CD4-positive, alpha-beta T cell treated with Interleukin-2 at 100 ng/mL for 4 hours (primary cell): Measurements from ENCODE around the gene WDR13.
"Not testable (repeated sequence)": the region's sequence is repeated elsewhere in the genome, so short reads cannot be mapped to it uniquely, and the experiment has no call there.

Experiments
- DNase-seq: peaks from one replicate; pipeline ENCODE4 v3.0.0-alpha.2; 2020; ENCODE audit warnings: low spot score

Gene WDR13

DNA sequence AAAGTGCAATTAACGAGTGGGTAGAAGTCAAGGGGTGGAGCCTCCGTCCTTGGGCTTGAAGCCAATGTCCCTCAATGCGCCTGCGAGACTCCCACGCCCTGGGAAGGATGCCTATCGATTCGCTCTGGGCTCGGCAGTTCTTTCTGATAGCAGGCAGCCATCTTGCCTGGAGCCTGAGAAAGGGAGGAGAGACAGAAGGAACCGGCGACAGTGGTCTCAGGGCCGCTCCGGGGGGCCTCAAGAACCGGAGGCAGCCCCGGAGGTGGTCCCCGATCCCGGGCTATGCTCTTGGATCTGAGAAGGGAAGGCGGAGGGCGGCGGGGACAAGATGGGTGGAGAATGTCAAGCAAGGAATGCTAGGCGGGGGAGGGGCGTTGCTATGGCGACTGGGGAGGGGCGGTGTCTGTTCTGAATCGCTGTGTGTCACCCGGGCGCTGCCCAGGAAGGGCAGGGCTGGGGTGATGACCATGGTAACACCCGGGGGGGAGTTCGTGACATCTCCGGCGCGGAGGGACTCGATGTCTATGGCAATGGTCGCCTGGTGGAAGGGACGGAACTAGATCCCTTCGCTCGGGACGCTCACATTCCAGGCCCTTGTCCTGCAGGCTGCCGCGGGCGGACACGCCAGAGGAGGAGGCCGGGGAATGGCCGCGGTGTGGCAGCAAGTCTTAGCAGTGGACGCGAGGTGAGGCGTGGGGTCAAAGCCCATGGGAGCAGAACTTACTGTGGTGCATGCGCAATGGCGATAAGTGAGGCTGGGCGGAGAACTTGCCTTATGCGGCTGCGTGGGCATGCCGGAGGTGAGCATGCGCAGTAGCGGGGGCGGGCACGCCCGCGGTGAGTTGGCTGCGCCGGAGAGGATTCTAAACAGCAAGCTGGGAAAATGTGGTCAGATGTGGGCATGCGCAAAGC, at the start of gene WDR13:
Gene WDR13, plus strand, starts transcription at position 140 of the 912 bp plus-strand sequence. Its CDS starts 505 bp downstream, at position 645.
- DNase-seq: peak; percentile 93

GRCh38 chrX:48548871-48549270, 48.4 kb upstream of the WDR13 start:
- no peak for DNase-seq

DNA sequence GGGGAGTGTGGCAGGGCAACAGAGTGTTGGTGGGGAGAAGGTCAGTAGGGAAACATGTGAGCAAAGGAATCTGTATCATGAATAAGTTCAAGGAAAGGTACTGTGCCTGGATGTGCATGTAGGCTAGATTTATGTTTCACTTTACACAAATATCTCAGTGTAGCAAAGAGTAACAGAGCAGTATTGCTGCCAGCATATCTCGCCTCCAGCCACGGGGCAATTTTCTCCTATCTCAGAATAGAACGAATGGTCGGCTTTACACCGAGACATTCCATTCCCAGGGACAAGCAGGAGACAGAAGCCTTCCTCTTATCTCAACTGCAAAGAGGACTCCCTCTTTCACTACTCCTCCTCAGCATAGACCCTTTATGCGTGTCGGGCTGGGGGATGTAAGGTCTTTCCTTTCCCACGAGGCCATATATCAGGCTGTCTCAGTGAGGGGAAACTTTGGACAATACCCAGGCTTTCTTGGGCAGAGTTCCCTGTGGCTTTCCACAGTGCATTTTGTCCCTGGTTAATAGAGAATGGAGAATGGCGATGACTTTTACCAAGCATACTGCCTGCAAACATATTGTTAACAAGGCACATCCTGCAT, 41.5 kb upstream of the WDR13 start:
- not testable (repeated sequence) for DNase-seq

DNA sequence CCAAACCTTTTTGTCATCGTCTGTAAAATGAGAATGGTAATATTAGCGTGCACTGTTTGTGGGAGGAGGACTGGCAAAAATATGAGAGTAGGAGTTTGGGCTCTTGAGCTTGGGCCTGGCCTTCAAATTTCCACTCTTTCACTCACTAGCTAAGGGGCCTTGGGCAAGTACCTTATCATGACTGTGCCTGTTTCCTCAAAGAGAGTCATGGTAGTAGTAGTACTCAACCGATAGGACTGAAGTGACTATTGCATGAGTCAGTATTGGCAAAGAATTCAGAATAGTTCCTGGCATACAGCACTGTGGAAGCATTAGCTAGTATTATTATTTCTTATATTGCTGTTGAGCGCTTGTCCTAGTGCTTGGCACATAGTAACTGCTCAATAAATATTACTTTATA, 39.0 kb upstream of the WDR13 start:
- DNase-seq: no peak

DNA sequence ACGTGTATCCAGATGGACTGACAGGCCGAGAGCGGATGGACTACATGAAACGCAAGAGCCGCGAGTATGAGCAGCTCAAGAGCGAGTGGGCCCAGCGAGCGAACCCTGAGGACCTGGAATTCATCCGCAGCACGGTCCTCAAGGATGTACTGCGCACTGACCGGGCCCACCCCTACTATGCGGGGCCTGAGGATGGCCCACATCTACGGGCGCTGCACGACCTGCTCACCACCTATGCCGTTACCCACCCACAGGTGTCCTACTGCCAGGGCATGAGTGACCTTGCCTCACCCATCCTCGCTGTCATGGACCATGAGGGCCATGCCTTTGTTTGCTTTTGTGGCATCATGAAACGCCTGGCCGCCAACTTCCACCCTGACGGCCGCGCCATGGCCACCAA, 37.7 kb upstream of the WDR13 start:
- no peak for DNase-seq

GRCh38 chrX:48560056-48560455, 37.2 kb upstream of the WDR13 start:
- no peak for DNase-seq

GRCh38 chrX:48560681-48561080, 36.6 kb upstream of the WDR13 start:
- no peak for DNase-seq

DNA sequence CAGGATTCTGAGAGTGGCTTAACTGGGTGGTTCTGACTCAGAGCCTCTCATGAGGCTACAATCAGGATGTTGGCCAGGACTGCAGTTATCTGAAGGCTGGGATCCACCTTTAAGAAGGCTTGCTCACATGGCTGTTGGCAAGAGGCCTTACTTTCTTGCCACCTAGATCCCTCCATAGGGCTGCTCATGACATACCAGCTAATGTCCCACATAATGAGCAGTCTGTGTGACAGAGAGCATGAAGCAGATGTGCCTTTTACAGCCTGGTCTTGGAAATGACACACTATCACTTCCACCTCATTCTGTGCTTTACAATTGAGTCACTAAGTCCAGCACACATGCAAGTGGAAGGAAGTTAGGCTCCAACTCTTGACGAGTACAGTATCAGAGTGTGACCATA, 27.3 kb upstream of the WDR13 start:
- no peak for DNase-seq

DNA sequence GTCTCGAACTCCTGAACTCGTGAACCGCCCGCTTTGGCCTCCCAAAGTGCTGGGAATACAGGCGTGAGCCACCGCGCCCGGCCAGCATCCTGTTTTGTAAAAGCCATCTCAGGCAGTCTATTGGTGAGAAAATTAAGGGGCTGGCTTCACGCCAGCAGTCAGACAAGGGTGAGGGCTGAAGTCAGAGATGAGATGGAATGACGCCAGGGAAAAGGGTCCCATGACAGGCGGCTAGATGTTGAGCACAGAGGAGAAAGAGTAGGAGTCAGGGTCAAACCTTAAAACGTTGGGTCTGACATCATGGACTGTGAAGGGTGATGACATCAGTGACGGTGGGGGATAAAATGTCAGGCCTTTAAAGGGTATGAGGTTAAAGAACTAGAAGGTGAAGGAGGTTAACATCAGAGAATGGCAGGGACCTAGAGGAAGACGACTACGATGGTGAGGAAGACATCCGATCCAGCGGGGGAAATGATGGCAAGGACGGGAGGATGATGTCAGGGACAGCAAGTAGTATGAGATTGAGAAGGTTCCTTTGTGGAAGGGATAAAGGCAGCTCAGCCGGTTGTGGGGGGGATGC, 23.5 kb upstream of the WDR13 start:
- no peak for DNase-seq

- peak; percentile 95 for DNase-seq
Measured at GRCh38 chrX:48574270-48575266, 22.7 kb upstream of the WDR13 start, which contains the start of gene RBM3. Gene RBM3, plus strand, starts transcription at chrX:48574484. Its CDS starts 697 bp downstream, at chrX:48575181.

DNA sequence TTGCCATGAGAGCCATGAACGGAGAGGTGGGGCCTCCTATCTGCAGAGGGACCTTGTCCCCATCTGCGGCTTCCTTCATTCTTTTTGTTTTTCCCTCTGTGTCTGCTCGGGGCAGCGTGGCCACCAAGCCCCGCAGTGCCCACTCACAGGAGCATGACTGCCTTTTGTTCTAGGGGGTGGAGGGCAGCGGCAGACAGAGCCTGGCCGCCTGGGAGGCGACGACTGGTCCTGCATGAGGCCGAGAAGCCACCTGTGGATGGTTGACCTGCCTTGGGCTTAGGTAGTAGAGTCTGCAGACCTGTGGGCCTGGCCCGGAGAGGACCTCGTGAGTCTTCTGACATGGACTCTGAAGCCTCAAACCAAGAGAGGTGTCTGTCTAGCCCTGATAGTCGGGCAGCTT, 21.6 kb upstream of the WDR13 start:
- DNase-seq: no peak

DNA sequence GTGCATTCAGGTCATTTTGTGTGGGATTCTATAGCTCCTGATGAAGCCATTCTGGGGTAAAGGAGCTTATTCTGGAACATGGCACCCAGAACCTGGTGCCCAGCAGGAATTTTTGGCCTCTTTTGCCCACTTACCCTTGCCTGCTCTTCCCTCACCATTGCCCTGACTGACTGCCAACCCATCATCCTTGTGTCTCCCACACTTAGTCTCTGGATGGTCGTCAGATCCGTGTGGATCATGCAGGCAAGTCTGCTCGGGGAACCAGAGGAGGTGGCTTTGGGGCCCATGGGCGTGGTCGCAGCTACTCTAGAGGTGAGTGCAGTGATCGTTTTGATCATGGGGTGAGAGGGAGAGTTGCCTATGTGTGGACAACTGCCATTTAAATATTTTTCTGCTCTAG, 21.2 kb upstream of the WDR13 start:
- no peak for DNase-seq

DNA sequence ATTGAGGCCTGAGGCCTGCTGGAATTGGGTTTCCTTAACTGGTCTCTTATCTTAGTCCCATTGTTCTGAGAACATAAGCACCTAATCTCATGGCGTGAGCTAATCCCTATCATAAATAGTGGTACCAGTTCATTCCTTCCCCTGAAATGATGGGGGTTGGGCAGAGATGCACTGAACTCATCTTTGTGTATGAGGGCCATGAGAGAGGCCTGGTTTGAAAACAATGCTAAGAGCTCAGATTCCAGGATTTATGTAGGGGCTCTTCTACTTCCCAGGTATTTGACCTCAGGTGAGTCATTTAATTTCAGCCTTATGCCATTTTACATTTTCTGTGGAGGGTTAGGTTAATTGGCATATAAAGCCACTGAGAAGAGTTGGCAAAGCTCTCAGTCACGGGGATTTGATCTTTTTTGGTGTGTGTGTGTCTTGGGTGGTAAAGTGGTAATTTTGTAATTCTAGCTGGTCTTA, 18.6 kb upstream of the WDR13 start:
- DNase-seq: no peak

DNA sequence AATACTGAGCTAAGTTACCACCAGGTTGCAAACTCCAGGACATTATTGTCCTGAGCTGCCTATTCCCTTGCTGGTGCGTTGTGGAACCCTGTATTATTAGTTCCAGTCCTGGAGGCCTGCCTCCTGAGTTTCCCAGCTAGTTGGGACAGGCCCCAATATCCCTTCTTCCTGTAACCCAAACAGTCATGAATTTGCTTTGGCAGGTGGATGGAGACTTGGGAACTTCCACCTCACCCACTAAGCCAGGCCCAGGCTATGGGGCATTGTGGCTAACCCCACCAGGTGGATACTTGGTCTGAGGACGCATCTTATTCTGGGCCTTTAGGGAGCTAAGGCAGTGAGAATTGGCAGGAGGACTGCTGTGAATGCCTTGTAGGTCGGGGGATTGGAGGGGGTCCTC, 18.0 kb upstream of the WDR13 start:
- DNase-seq: no peak

GRCh38 chrX:48580662-48581061, 16.6 kb upstream of the WDR13 start:
- no peak for DNase-seq

- no peak for DNase-seq
Measured at GRCh38 chrX:48584698-48585097, 12.6 kb upstream of the WDR13 start.

GRCh38 chrX:48589482-48590162, 7.7 kb upstream of the WDR13 start:
- DNase-seq: no peak

DNA sequence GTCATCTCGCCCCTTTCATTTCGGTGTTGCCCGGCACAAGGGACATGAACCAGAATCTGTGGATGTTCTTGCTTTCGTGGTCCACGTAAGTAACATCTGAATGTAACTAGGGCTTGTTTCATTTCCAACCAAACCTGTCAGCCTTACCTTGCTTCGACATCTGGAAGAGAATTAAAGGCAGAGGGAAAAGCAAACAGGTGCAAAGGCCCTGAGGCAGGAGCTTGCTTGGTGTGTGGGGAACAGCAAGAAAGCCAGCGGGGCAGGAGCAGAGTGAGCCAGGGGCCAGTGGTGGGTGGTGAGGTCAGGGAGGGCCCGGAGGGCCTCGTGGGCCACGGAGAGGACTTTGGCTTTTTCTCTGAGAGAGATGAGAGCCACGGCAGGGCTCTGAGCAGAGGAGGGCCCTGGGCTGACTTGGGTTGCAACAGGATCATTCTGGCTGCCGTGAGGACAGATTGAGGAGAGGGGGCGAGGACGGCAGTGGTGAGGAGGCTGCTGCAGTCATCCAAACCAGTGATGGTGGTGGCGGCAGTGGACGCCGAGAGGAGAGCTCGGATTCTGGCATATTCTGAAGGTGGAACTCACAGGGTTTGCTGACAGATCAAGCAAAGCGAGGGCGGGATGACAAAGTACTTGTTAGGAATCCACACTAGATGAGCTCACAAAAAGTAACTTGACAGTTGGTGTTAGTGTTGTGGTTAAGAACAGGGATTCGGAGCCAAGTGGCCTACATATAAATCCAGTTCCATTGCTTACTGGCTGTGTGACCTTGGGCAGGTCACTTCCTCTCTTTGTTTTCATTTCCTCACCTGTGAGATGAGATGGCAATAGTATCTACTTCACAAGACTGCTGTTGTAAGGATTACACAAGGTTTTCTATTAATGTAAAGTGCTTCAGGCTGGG, 6.8 kb upstream of the WDR13 start:
- no peak for DNase-seq

DNA sequence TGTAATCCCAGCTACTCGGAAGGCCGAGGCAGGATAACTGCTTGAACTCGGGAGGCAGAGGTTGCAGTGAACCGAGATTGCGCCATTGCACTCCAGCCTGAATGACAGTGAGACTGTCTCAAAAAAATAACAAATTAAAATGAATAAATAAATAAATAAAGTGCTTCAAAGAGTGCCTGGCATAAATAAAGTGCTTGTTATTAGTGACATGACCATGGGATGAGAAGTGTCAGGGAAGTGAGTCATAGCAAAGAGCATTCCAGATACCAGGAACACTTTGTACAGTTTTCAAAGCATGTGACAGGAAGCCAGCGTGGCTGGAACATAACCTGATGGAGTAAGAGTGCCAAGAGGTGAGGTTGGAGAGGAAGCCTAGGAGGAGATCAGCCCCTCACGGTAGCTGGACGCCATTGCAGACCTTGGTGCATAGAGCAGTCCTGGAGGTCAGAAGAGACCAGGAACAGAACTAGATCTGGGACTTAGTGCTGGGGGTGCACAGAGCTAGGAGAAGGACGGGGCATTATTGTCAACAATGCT, 6.0 kb upstream of the WDR13 start:
- no peak for DNase-seq

- no peak for DNase-seq
Measured at GRCh38 chrX:48592971-48593370, 4.3 kb upstream of the WDR13 start.
